ENCODE measurements around the gene LPP.

LPP gene

GRCh38 chr3:188286087-188286513 is 132.1 kb downstream of the LPP start:
- H3K4me3 ChIP-seq (ENCODE audit: low read depth in 1 of 2, low read length in 2 of 2): no peak overlapping the region
- no peak for ATAC-seq (ENCODE audit: insufficient read depth, low read depth)
- no peak overlapping the region for H3K4me2 ChIP-seq (ENCODE audit: insufficient read depth, low read length)
- no peaks in the 10 kb centered on the region for H3K27me3 ChIP-seq (ENCODE audit: insufficient read depth, low read length, poor library complexity)
- no peaks in the 10 kb centered on the region for H3K9me3 ChIP-seq (ENCODE audit: insufficient read depth, low read length, severe bottlenecking)
- DNase-seq: no peak
- no peak for TF ChIP-seq CTCF (IDR thresholded peaks at IDR 0.05; ENCODE audit: borderline replicate concordance, extremely low read depth, low read length, poor library complexity, severe bottlenecking)
- no peak for TF ChIP-seq EZH2 (IDR thresholded peaks at IDR 0.05; ENCODE audit: borderline replicate concordance, low read depth, low read length, severe bottlenecking)
- no peak overlapping the region for H3K27ac ChIP-seq (ENCODE audit: low read length)
- H2AFZ ChIP-seq (ENCODE audit: low read depth, low read length): no peak overlapping the region
- H3K4me1 ChIP-seq (ENCODE audit: insufficient read depth, low read length): no peaks in the 10 kb centered on the region
- H3K79me2 ChIP-seq (ENCODE audit: insufficient read depth, low read length): peaks cover 9% of the 10 kb centered on the region; the same call in 1 of the 2 replicates
- H3K36me3 ChIP-seq (ENCODE audit: insufficient read depth, low read length): peaks cover 3% of the 10 kb centered on the region; the same call in 1 of the 2 replicates
- peaks cover 4% of the 10 kb centered on the region; the same call in 1 of the 2 replicates for H4K20me1 ChIP-seq (ENCODE audit: insufficient read depth, low read length)
- no peak overlapping the region for H3K9ac ChIP-seq (ENCODE audit: low read depth, low read length)

- no peak overlapping the region for H3K4me3 ChIP-seq (ENCODE audit: low read depth in 1 of 2, low read length in 2 of 2)
- H3K27ac ChIP-seq (ENCODE audit: low read length): no peak overlapping the region
- no peak overlapping the region for H2AFZ ChIP-seq (ENCODE audit: low read depth, low read length)
- DNase-seq (no peak), ATAC-seq (ENCODE audit: insufficient read depth, low read depth) (no peak)
- H3K9ac ChIP-seq (ENCODE audit: low read depth, low read length): no peak overlapping the region
- H4K20me1 ChIP-seq (ENCODE audit: insufficient read depth, low read length): peaks cover 4% of the 10 kb centered on the region; the same call in 1 of the 2 replicates
- TF ChIP-seq EZH2 (IDR thresholded peaks at IDR 0.05; ENCODE audit: borderline replicate concordance, low read depth, low read length, severe bottlenecking): no peak
- no peak for TF ChIP-seq CTCF (IDR thresholded peaks at IDR 0.05; ENCODE audit: borderline replicate concordance, extremely low read depth, low read length, poor library complexity, severe bottlenecking)
- peaks cover 8% of the 10 kb centered on the region; the same call in 1 of the 2 replicates for H3K79me2 ChIP-seq (ENCODE audit: insufficient read depth, low read length)
- no peaks in the 10 kb centered on the region for H3K4me1 ChIP-seq (ENCODE audit: insufficient read depth, low read length)
- no peaks in the 10 kb centered on the region for H3K27me3 ChIP-seq (ENCODE audit: insufficient read depth, low read length, poor library complexity)
- peaks cover 3% of the 10 kb centered on the region; the same call in 1 of the 2 replicates for H3K36me3 ChIP-seq (ENCODE audit: insufficient read depth, low read length)
- no peak overlapping the region for H3K4me2 ChIP-seq (ENCODE audit: insufficient read depth, low read length)
- no peaks in the 10 kb centered on the region for H3K9me3 ChIP-seq (ENCODE audit: insufficient read depth, low read length, severe bottlenecking)
These were observed 133.4 kb downstream of the LPP start for GRCh38 chr3:188287339-188287738.

GRCh38 chr3:188287762-188288505 is 134.0 kb downstream of the LPP start:
- DNase-seq (no peak), ATAC-seq (ENCODE audit: insufficient read depth, low read depth) (no peak)
- no peak for TF ChIP-seq CTCF (IDR thresholded peaks at IDR 0.05; ENCODE audit: borderline replicate concordance, extremely low read depth, low read length, poor library complexity, severe bottlenecking)
- TF ChIP-seq EZH2 (IDR thresholded peaks at IDR 0.05; ENCODE audit: borderline replicate concordance, low read depth, low read length, severe bottlenecking): no peak
- no peaks in the 10 kb centered on the region for H4K20me1 ChIP-seq (ENCODE audit: insufficient read depth, low read length)
- H3K9ac ChIP-seq (ENCODE audit: low read depth, low read length): no peak overlapping the region
- no peak overlapping the region for H3K27ac ChIP-seq (ENCODE audit: low read length)
- H3K4me3 ChIP-seq (ENCODE audit: low read depth in 1 of 2, low read length in 2 of 2): no peak overlapping the region
- peaks cover 3% of the 10 kb centered on the region; the same call in 1 of the 2 replicates for H3K36me3 ChIP-seq (ENCODE audit: insufficient read depth, low read length)
- no peaks in the 10 kb centered on the region for H3K9me3 ChIP-seq (ENCODE audit: insufficient read depth, low read length, severe bottlenecking)
- H3K4me2 ChIP-seq (ENCODE audit: insufficient read depth, low read length): no peak overlapping the region
- H3K27me3 ChIP-seq (ENCODE audit: insufficient read depth, low read length, poor library complexity): no peaks in the 10 kb centered on the region
- no peaks in the 10 kb centered on the region for H3K4me1 ChIP-seq (ENCODE audit: insufficient read depth, low read length)
- peaks cover 4% of the 10 kb centered on the region; the same call in 1 of the 2 replicates for H3K79me2 ChIP-seq (ENCODE audit: insufficient read depth, low read length)
- no peak overlapping the region for H2AFZ ChIP-seq (ENCODE audit: low read depth, low read length)

Measured in DND-41 (cell line).